Pancreas (tissue), 10 donors: ENCODE data around the gene APOL1. TPM values are rescaled to one million over a fixed set of nuclear protein-coding genes. Genes with fewer than 3 reads are reported as not detected.
"Not testable (repeated sequence)": the region's sequence is repeated elsewhere in the genome, so short reads cannot be mapped to it uniquely, and the experiment has no call there.

Source experiments
- ATAC-seq, 4 donors: fragments of 200-7000 bp; cut with Tn5 transposase; one replicate each; pipeline versions ENCODE4 v1.8.0 to v1.9.1; 2020; ENCODE audit warnings: mild to moderate bottlenecking in 4 of 4, moderate library complexity in 4 of 4
- DNase-seq, 6 donors: peaks; one replicate each; pipeline ENCODE4 v3.0.0-alpha.2; 2020
- FAIRE-seq: peaks from 2 replicates; lab custom pipeline; 2012; peaks lifted over from hg19 to GRCh38; lab: Jason Lieb, UNC
- H3K27ac ChIP-seq, 4 donors: fragments of 200-600 bp; sonication (generic); 1 replicate in 3 of 4; 2 replicates in 1 of 4; pipeline versions ENCODE4 v1.5.0 to v1.8.0; 2020
- H3K27me3 ChIP-seq, 4 donors: fragments of 200-600 bp; one replicate each; pipeline ENCODE4 v1.8.0; 2021
- H3K36me3 ChIP-seq, 3 donors: fragments of 200-600 bp; sonication (generic) in 1 of 3; one replicate each; pipeline versions ENCODE4 v1.5.0 to v1.8.0; 2020 to 2021
- H3K4me1 ChIP-seq, 3 donors: fragments of 200-600 bp; one replicate each; pipeline ENCODE4 v1.8.0; 2021
- H3K4me3 ChIP-seq, 4 donors: fragments of 200-600 bp; sonication (generic) in 2 of 4; one replicate each; pipeline versions ENCODE4 v1.5.0 to v1.8.0; 2020 to 2021
- H3K9me3 ChIP-seq, 4 donors: fragments of 200-600 bp; one replicate each; pipeline ENCODE4 v1.8.0; 2021
- WGBS, 2 donors: extraction: QIAGEN DNeasy Blood & Tissue Kit; methylation state at CpG; one replicate each; pipeline ENCODE4 v1.1.7; 2013; 5-methylcytosine and 5-hydroxymethylcytosine counted together
- intact Hi-C, 3 donors: fragments of 100-400 bp; cut with DNase I; formaldehyde crosslinking; loops; one replicate each; pipeline versions ENCODE4 v1.11.1 to v1.14.2; 2022
- polyA plus RNA-seq, 2 donors: library from polyadenylated mRNA; stranded (reverse); fragments of 200-250 nt; gene quantifications; one replicate each; pipeline ENCODE4 v1.2.3, GENCODE V29; 2013
- total RNA-seq, 6 donors: library from RNA; stranded (reverse); fragmentation: NEBNext Ultra II Directional in 4 of 6; extraction: Animal tissue kit (Norgen Biotek cat#: 25700) in 4 of 6; gene quantifications; one replicate each; pipeline versions ENCODE4 v1.2.1 to v1.2.4, GENCODE V29; 2021 to 2023
- TF ChIP-seq, protein P1 (sequence below), 4 donors: fragments of 200-600 bp; sonication (generic) in 3 of 4; IDR thresholded peaks; one replicate each; pipeline versions ENCODE4 v1.5.0 to v1.8.0; 2021; ENCODE audit warnings: antibody characterized with exemption in 4 of 4
- donor health status: healthy with polysubstance abuse.
- donor health status: DM: no; HTN: no; CAD: no; lungs with moderate emphysema.
- donor health status: DM: no; HTN: no; CAD: no.
- donor health status: control.
- donor health status: control.
- donor health status: Bipolar disorder and iron deficiency.
- donor health status: DM: yes; HTN: yes; CAD: no.
- donor health status: DM: no; HTN: no; CAD: no.
- donor health status: DM: no; HTN: no; CAD: no.
- donor health status: DM: yes; HTN: yes; CAD: no.

The APOL1 gene
- total and polyA plus RNA-seq, 8 donors: 3.2 to 25.5 (median 5.5) TPM

- H3K27ac ChIP-seq, H3K36me3 ChIP-seq, H3K27me3 ChIP-seq, H3K9me3 ChIP-seq, DNase-seq, intact Hi-C loops, H3K4me1 ChIP-seq, FAIRE-seq, ATAC-seq, H3K4me3 ChIP-seq: not testable (repeated sequence)
- 74 to 89% methylated on average over 7 of the region's 7 CpGs for WGBS, 2 donors
Observed at GRCh38 chr22:36251979-36252608, 839 bp upstream of the APOL1 start.

GRCh38 chr22:36253523-36254490, 874 bp downstream of the APOL1 start:
- peak overlapping the region in 2 of 4 donors; percentile 20 to 43 for H3K4me3 ChIP-seq
- TF ChIP-seq, protein P1, sequence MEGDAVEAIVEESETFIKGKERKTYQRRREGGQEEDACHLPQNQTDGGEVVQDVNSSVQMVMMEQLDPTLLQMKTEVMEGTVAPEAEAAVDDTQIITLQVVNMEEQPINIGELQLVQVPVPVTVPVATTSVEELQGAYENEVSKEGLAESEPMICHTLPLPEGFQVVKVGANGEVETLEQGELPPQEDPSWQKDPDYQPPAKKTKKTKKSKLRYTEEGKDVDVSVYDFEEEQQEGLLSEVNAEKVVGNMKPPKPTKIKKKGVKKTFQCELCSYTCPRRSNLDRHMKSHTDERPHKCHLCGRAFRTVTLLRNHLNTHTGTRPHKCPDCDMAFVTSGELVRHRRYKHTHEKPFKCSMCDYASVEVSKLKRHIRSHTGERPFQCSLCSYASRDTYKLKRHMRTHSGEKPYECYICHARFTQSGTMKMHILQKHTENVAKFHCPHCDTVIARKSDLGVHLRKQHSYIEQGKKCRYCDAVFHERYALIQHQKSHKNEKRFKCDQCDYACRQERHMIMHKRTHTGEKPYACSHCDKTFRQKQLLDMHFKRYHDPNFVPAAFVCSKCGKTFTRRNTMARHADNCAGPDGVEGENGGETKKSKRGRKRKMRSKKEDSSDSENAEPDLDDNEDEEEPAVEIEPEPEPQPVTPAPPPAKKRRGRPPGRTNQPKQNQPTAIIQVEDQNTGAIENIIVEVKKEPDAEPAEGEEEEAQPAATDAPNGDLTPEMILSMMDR (IDR thresholded peaks at IDR 0.05): no peak
- ATAC-seq: peak in 3 of 4 donors; percentile 24 to 48 (median 28)
- 67 to 70% methylated on average over 7 of the region's 7 CpGs for WGBS, 2 donors
- no peak for DNase-seq
- intact Hi-C loops: no loop called here
- H3K36me3 ChIP-seq: no peaks in the 10 kb centered on the region
- H3K9me3 ChIP-seq: no peaks in the 10 kb centered on the region
- peak overlapping the region in 2 of 4 donors; percentile 63 to 67 for H3K27ac ChIP-seq
- H3K4me1 ChIP-seq: no peaks in the 10 kb centered on the region
- H3K27me3 ChIP-seq: no peaks in the 10 kb centered on the region
- no peak for FAIRE-seq

DNA sequence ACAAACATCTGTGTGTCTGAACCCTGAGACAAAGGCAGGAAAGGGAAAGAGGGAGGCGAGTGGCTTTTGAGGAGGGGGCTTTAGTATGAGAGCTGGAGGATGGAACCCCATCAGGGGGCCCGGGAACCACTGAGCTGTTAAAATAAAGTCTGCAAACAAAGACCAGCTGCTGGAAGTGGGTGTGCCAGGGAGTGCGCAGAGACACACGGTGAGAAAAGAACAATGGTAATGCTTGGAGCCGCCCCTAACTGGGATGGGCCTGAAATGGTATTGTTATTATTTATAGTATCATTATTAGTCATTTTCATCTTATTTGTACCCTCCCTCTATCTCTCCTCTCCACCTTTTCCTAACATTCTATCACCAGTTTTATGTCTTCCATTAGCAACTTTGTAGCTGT, 2.6 kb downstream of the APOL1 start:
- DNase-seq, H3K9me3 ChIP-seq, FAIRE-seq, intact Hi-C loops, H3K27ac ChIP-seq, H3K27me3 ChIP-seq, ATAC-seq, H3K36me3 ChIP-seq, H3K4me3 ChIP-seq, H3K4me1 ChIP-seq: not testable (repeated sequence)
- WGBS, 2 donors: 88% methylated on average over 1 of the region's 5 CpGs; no CpG with 5 or more reads in 1 of the 2 donors

- no peak for FAIRE-seq
- Histone ChIP-seq H3K9me3 (no peaks in the 10 kb centered on the region), H3K27ac (no peak overlapping the region), H3K4me1 (no peaks in the 10 kb centered on the region), H3K36me3 (no peaks in the 10 kb centered on the region), H3K27me3 (no peaks in the 10 kb centered on the region), H3K4me3 (no peak overlapping the region)
- ATAC-seq: no peak
- intact Hi-C loops: no loop called here
- no peak for DNase-seq
- 76 to 80% methylated on average over 3 of the region's 3 CpGs for WGBS, 2 donors
- TF ChIP-seq, protein P1 (IDR thresholded peaks at IDR 0.05): no peak
Observed at GRCh38 chr22:36256478-36256877, 3.5 kb downstream of the APOL1 start.

DNA sequence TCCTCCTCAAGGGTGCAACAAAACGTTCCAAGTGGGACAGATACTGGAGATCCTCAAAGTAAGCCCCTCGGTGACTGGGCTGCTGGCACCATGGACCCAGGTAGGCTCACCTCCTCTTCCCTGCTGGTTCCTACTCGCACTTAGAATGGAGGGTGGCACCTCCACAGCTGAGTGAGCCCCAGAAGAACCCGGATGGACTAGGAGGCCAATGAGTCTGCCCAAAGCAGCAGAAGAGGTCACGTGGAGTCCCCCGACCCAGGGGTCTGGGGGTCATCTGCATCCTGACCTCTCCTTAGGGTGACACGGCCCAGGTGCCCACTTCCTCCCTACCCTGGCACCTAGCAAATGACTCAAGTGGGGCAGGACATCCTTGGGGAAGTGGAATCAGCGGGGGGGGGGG, 4.4 kb downstream of the APOL1 start:
- Histone ChIP-seq H3K27ac (no peak overlapping the region), H3K9me3 (no peaks in the 10 kb centered on the region), H3K27me3 (no peaks in the 10 kb centered on the region), H3K36me3 (no peaks in the 10 kb centered on the region), H3K4me1 (no peaks in the 10 kb centered on the region), H3K4me3 (no peak overlapping the region)
- FAIRE-seq (no peak), DNase-seq (no peak), ATAC-seq (no peak)
- intact Hi-C loops: no loop called here
- 44 to 67% methylated on average over 7 to 8 of the region's 8 CpGs for WGBS, 2 donors
- TF ChIP-seq, protein P1 (IDR thresholded peaks at IDR 0.05): no peak
